Ishikawa (cell line): Measurements from ENCODE around the gene LUC7L3.

ENCODE experiments used
- CEBPB ChIP-seq: IDR thresholded peaks from 2 replicates; pipeline ENCODE4 v1.6.1; 2012
- CREB1 ChIP-seq: IDR thresholded peaks from 2 replicates; pipeline ENCODE4 v1.6.1; 2012; ENCODE audit warnings: low read depth
- EGR1 ChIP-seq: IDR thresholded peaks from 2 replicates; pipeline ENCODE4 v1.6.1; 2012
- EP300 ChIP-seq: IDR thresholded peaks from 2 replicates; pipeline ENCODE4 v1.6.1; 2012; ENCODE audit warnings: borderline replicate concordance
- FOXM1 ChIP-seq: IDR thresholded peaks from 2 replicates; pipeline ENCODE4 v1.6.1; 2012; ENCODE audit warnings: low read depth, borderline replicate concordance
- NFIC ChIP-seq: IDR thresholded peaks from 2 replicates; pipeline ENCODE4 v1.6.1; 2012
- RAD21 ChIP-seq: IDR thresholded peaks from 2 replicates; pipeline ENCODE4 v1.6.1; 2012; ENCODE audit warnings: low read depth
- TAF1 ChIP-seq: IDR thresholded peaks from 2 replicates; pipeline ENCODE4 v1.6.1; 2012; ENCODE audit warnings: low read depth, mild to moderate bottlenecking
- TCF12 ChIP-seq: IDR thresholded peaks from 2 replicates; pipeline ENCODE4 v1.6.1; 2012; ENCODE audit warnings: low read depth
- TEAD4 ChIP-seq: IDR thresholded peaks from 2 replicates; pipeline ENCODE4 v1.6.1; 2012
- YY1 ChIP-seq: IDR thresholded peaks from 2 replicates; pipeline ENCODE4 v1.6.1; 2012; ENCODE audit warnings: low read depth
- ZBTB7A ChIP-seq: IDR thresholded peaks from 2 replicates; pipeline ENCODE4 v1.6.1; 2012; ENCODE audit warnings: low read depth
- TF ChIP-seq, protein P1 (sequence below): IDR thresholded peaks from 2 replicates; pipeline ENCODE4 v1.6.1; 2012
- TF ChIP-seq, protein P2 (sequence below): IDR thresholded peaks from 2 replicates; pipeline ENCODE4 v1.6.1; 2012
- TF ChIP-seq, protein P3 (sequence below): IDR thresholded peaks from 2 replicates; pipeline ENCODE4 v1.6.1; 2012; ENCODE audit warnings: low read depth, mild to moderate bottlenecking

Gene LUC7L3

DNA sequence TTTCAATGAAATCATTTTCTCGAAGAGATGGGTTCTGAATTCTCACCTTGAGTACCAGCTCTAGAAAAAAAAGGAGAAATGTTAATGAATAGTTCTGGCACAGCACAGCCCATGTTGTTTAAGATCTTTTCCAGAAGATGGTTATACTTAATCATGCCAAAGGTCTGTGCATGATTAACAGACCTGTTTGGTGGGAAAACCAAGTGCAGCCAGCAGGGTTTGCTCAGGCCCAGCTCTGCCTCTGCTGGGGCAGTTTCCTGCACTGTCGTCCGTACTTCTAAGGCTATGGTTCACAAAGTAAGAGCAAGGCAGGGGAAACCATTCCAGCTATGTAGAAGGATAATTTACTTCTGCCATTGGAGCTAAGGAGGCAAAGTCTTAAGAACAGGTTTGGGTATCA lies 22.3 kb upstream of the LUC7L3 start:
- no peak for TF ChIP-seq ZBTB7A
- no peak for TF ChIP-seq EGR1
- TF ChIP-seq YY1 = no peak
- TF ChIP-seq RAD21 = no peak
- no peak for TF ChIP-seq CREB1
- no peak for TF ChIP-seq FOXM1
- TF ChIP-seq TAF1 = no peak
- no peak for TF ChIP-seq CEBPB
- no peak for TF ChIP-seq EP300
- TF ChIP-seq, protein P1, sequence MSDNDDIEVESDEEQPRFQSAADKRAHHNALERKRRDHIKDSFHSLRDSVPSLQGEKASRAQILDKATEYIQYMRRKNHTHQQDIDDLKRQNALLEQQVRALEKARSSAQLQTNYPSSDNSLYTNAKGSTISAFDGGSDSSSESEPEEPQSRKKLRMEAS = no peak
- TF ChIP-seq TCF12 = no peak
- no peak for TF ChIP-seq NFIC
- TF ChIP-seq, protein P2, sequence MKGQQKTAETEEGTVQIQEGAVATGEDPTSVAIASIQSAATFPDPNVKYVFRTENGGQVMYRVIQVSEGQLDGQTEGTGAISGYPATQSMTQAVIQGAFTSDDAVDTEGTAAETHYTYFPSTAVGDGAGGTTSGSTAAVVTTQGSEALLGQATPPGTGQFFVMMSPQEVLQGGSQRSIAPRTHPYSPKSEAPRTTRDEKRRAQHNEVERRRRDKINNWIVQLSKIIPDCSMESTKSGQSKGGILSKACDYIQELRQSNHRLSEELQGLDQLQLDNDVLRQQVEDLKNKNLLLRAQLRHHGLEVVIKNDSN = no peak
- TF ChIP-seq, protein P3, sequence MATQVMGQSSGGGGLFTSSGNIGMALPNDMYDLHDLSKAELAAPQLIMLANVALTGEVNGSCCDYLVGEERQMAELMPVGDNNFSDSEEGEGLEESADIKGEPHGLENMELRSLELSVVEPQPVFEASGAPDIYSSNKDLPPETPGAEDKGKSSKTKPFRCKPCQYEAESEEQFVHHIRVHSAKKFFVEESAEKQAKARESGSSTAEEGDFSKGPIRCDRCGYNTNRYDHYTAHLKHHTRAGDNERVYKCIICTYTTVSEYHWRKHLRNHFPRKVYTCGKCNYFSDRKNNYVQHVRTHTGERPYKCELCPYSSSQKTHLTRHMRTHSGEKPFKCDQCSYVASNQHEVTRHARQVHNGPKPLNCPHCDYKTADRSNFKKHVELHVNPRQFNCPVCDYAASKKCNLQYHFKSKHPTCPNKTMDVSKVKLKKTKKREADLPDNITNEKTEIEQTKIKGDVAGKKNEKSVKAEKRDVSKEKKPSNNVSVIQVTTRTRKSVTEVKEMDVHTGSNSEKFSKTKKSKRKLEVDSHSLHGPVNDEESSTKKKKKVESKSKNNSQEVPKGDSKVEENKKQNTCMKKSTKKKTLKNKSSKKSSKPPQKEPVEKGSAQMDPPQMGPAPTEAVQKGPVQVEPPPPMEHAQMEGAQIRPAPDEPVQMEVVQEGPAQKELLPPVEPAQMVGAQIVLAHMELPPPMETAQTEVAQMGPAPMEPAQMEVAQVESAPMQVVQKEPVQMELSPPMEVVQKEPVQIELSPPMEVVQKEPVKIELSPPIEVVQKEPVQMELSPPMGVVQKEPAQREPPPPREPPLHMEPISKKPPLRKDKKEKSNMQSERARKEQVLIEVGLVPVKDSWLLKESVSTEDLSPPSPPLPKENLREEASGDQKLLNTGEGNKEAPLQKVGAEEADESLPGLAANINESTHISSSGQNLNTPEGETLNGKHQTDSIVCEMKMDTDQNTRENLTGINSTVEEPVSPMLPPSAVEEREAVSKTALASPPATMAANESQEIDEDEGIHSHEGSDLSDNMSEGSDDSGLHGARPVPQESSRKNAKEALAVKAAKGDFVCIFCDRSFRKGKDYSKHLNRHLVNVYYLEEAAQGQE = no peak
- no peak for TF ChIP-seq TEAD4

DNA sequence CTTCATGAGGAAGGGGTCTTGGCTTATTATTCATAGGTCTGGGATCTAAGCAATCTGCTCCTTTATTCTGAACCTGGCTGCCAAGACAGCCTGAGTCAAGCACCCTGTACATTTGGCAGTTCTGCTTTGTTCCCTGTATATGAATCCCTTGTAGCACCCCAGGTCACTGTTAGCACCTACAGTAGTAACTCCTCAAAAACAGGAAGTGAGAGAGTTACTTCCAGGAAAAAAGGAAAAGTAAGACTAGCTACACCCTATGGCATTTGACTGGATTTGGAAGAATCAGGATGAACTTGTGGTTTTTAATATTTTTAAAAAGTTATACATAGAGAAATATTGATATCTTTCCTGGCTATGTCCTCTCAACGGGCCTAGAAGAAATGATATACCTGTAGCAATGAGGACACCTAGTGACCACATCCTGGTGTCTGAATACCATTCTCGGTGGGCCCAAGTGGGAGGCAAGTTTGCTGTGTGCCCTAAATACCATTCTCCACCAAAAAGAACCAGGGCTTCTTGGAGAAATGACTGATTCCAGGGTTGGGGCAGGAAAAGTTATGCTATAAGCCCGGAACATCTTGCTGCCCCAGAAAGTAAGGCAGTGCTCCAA lies 21.6 kb upstream of the LUC7L3 start:
- TF ChIP-seq RAD21 (peak; percentile 11; the same call in 1 of the 2 replicates), FOXM1 (no peak), EGR1 (no peak), NFIC (no peak), TAF1 (no peak), CREB1 (no peak), YY1 (no peak), TEAD4 (no peak)
- TF ChIP-seq, protein P3 = no peak

DNA sequence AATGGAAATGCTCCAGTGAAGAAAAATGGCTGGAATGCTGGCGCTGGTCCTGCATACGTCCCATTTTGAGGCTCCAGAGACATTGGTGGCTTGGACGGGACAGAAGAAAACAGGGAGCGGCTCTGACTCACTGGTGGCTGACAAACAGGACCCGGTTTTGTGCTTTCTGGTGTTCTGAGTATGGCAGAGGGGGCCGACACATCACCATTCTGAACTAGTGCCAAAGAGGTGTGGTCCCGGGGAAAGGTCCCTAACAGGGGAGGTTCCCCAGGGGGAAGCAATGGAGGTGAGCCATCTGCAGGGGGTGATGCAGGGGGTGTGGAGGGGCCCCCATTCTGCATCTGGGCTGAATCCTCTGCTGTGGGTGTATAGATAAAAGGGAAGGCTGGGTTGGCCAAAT lies 20.0 kb upstream of the LUC7L3 start:
- TF ChIP-seq TAF1 (no peak), NFIC (0 out of 2 replicates have a peak, but pooled peaks have one; percentile 33), ZBTB7A (no peak), TCF12 (no peak)

DNA sequence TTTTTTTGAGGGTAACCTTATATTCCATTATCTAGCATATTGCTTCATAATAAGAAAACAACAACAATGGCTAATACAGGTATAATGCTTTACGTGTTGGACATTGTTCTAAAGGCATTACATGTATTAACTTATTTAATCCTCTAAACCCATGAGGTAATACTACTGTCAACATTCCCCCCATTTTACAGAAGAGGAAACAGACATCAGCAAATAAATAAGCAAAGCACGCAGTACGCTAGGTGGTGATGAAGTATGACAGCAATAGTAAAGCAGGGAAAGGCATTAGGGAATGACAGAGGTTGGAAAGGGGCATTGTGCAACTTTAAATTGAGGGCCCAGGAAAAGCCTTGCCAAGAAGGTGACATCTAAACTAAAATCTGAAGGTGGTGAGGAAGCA lies 16.2 kb upstream of the LUC7L3 start:
- TF ChIP-seq TAF1 (no peak), CEBPB (no peak), ZBTB7A (no peak), RAD21 (no peak)
- TF ChIP-seq, protein P3 = no peak
- TF ChIP-seq, protein P1 = no peak

DNA sequence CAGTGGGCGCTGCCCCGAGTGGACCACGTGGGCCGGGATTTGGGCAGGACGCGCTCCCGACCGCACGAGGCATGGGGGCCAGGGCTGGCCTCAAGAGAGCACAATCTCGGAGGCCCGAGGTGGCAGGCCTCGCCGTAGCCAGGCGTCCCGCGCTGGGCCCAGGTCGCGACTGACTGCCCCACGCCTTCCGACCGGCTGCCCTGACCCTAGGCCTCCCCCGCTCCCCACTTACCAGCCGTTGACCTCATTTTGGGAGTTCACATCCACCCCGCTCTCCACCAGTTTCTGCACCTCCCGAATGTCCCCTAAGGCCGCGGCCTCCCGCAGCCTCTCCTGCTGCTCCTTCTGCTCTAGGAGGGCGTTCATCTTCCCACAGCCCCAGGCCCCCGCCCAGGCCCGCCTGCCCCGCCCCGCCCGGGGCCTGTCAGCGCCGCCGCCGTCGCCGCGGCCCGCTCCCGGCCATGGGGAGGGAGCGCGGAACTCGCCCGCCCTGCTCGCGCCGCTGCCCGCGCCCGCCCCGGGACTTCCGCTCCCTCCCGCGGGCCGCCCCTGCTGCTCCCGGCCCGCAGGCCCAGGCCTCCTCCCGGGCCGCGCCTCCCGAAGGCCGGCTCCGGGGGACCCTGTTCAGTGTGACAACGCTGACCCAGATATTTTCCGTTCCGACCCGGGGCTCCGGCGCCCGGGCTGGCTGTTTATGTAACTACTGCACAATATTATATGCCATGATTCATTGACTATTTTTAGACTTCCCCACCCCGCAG lies 11.9 kb upstream of the LUC7L3 start, which contains the start of gene ANKRD40:
TSS of gene ANKRD40 (minus strand) at position 626 of the 761 bp plus-strand sequence. CDS start at position 366, 260 bp downstream.
- no peak for TF ChIP-seq TEAD4
- no peak for TF ChIP-seq CREB1
- peak; percentile 57; the same call in 1 of the 2 replicates for TF ChIP-seq EP300
- TF ChIP-seq ZBTB7A = 0 out of 2 replicates have a peak, but pooled peaks have one; percentile 30
- TF ChIP-seq NFIC = peak; percentile 54; the same call in 1 of the 2 replicates
- peak; percentile 93 for TF ChIP-seq TAF1
- no peak for TF ChIP-seq RAD21
- TF ChIP-seq, protein P3 = no peak
- TF ChIP-seq EGR1 = no peak
- TF ChIP-seq, protein P2 = peak; percentile 85
- TF ChIP-seq, protein P1 = peak; percentile 95
- TF ChIP-seq FOXM1 = no peak
- 0 out of 2 replicates have a peak, but pooled peaks have one; percentile 42 for TF ChIP-seq CEBPB
- TF ChIP-seq YY1 = peak; percentile 80
- peak; percentile 80; the same call in 1 of the 2 replicates for TF ChIP-seq TCF12
